ENCODE measurements around the gene LAMA4. TPM values are rescaled to one million over a fixed set of nuclear protein-coding genes. Genes with fewer than 3 reads are reported as not detected.

Gene LAMA4
- total RNA-seq, 4 donors from 2014 or later = 229 to 524 (median 468) TPM

- no peak for DNase-seq (ENCODE audit: low spot score in 2 of 2)
- H3K4me3 ChIP-seq = no peak overlapping the region
- H3K9me3 ChIP-seq = no peaks in the 10 kb centered on the region
- no peak for TF ChIP-seq EP300 (IDR thresholded peaks at IDR 0.05)
- TF ChIP-seq POLR2A (IDR thresholded peaks at IDR 0.05) = no peak
- no peak for TF ChIP-seq CTCF (IDR thresholded peaks at IDR 0.05)
- H3K36me3 ChIP-seq = peaks cover 0 to 64% (median 0%) of the 10 kb centered on the region in 3 donors
- 59 to 67% methylated on average over 9 of the region's 9 CpGs for WGBS, 2 donors
- H3K4me1 ChIP-seq = peaks cover 0 to 45% (median 11%) of the 10 kb centered on the region in 4 donors
- H3K27ac ChIP-seq = peak overlapping the region in 2 of 4 donors; percentile 47 to 70
- no peaks in the 10 kb centered on the region for H3K27me3 ChIP-seq
Observed at GRCh38 chr6:112184951-112185350, 69.4 kb downstream of the LAMA4 start.

- peaks cover 0 to 55% (median 0%) of the 10 kb centered on the region in 3 donors for H3K36me3 ChIP-seq
- peaks cover 0 to 48% (median 6%) of the 10 kb centered on the region in 4 donors for H3K4me1 ChIP-seq
- H3K27me3 ChIP-seq = no peaks in the 10 kb centered on the region
- DNase-seq (ENCODE audit: low spot score in 2 of 2) = no peak
- WGBS, 2 donors = 27 to 29% methylated on average over 3 of the region's 3 CpGs
- no peak overlapping the region for H3K4me3 ChIP-seq
- H3K27ac ChIP-seq = peak overlapping the region in 3 of 4 donors; percentile 24 to 70 (median 49)
- H3K9me3 ChIP-seq = no peaks in the 10 kb centered on the region
- TF ChIP-seq EP300 (IDR thresholded peaks at IDR 0.05) = peak in 1 of 2 donors; percentile 19
- no peak for TF ChIP-seq POLR2A (IDR thresholded peaks at IDR 0.05)
Observed at GRCh38 chr6:112183271-112183671, 71.1 kb downstream of the LAMA4 start.

- peaks cover 0 to 53% (median 0%) of the 10 kb centered on the region in 3 donors for H3K36me3 ChIP-seq
- no peak for DNase-seq (ENCODE audit: low spot score in 2 of 2)
- H3K4me1 ChIP-seq = peaks cover 0 to 54% (median 10%) of the 10 kb centered on the region in 4 donors
- H3K27me3 ChIP-seq = no peaks in the 10 kb centered on the region
- peak overlapping the region in 2 of 4 donors; percentile 43 to 65 for H3K27ac ChIP-seq
- H3K9me3 ChIP-seq = no peaks in the 10 kb centered on the region
- H3K4me3 ChIP-seq = no peak overlapping the region
- WGBS, 2 donors = 59 to 61% methylated on average over 5 of the region's 5 CpGs
- no peak for TF ChIP-seq POLR2A (IDR thresholded peaks at IDR 0.05)
- TF ChIP-seq CTCF (IDR thresholded peaks at IDR 0.05) = no peak
- TF ChIP-seq EP300 (IDR thresholded peaks at IDR 0.05) = no peak
Observed at GRCh38 chr6:112181130-112181529, 73.2 kb downstream of the LAMA4 start.

GRCh38 chr6:112180095-112180820 is 74.1 kb downstream of the LAMA4 start:
- peaks cover 0 to 54% (median 10%) of the 10 kb centered on the region in 4 donors for H3K4me1 ChIP-seq
- WGBS, 2 donors = 51 to 56% methylated on average over 6 of the region's 6 CpGs
- TF ChIP-seq POLR2A (IDR thresholded peaks at IDR 0.05) = no peak
- peak; percentile 45 to 83 (median 69) for TF ChIP-seq CTCF (IDR thresholded peaks at IDR 0.05)
- no peak for TF ChIP-seq EP300 (IDR thresholded peaks at IDR 0.05)
- H3K27ac ChIP-seq = peak overlapping the region in 3 of 4 donors; percentile 4 to 65 (median 43)
- no peak for DNase-seq (ENCODE audit: low spot score in 2 of 2)
- no peaks in the 10 kb centered on the region for H3K27me3 ChIP-seq
- H3K9me3 ChIP-seq = no peaks in the 10 kb centered on the region
- no peak overlapping the region for H3K4me3 ChIP-seq
- H3K36me3 ChIP-seq = peaks cover 0 to 53% (median 0%) of the 10 kb centered on the region in 3 donors

- TF ChIP-seq CTCF (IDR thresholded peaks at IDR 0.05) (no peak), EP300 (IDR thresholded peaks at IDR 0.05) (no peak), POLR2A (IDR thresholded peaks at IDR 0.05) (no peak)
- WGBS, 2 donors = 37 to 46% methylated on average over 3 of the region's 3 CpGs
- peaks cover 0 to 54% (median 10%) of the 10 kb centered on the region in 4 donors for H3K4me1 ChIP-seq
- no peak overlapping the region for H3K4me3 ChIP-seq
- H3K36me3 ChIP-seq = peaks cover 0 to 59% (median 0%) of the 10 kb centered on the region in 3 donors
- no peaks in the 10 kb centered on the region for H3K27me3 ChIP-seq
- DNase-seq (ENCODE audit: low spot score in 2 of 2) = no peak
- peak overlapping the region in 3 of 4 donors; percentile 4 to 73 (median 21) for H3K27ac ChIP-seq
- H3K9me3 ChIP-seq = no peaks in the 10 kb centered on the region
Observed at GRCh38 chr6:112179631-112180030, 74.7 kb downstream of the LAMA4 start.
